Measurements from ENCODE around the gene PER2. TPM values are rescaled to one million over a fixed set of nuclear protein-coding genes. Genes with fewer than 3 reads are reported as not detected.

Gene PER2
- total and polyA plus RNA-seq, 9 of the 15 experiments (the other 6 are each of a cell fraction or from before 2014, with no cell fraction given) = 1.1 to 10.3 (median 2.9) TPM

GRCh38 chr2:238231251-238231793 lies 57.1 kb downstream of the PER2 start (continued):
- TF ChIP-seq KLF13 (tag; IDR thresholded peaks at IDR 0.05; ENCODE audit: borderline replicate concordance, low read depth) (no peak), CGGBP1 (CRISPR knock-in tag; IDR thresholded peaks at IDR 0.05) (no peak), MYBL2 (IDR thresholded peaks at IDR 0.05; ENCODE audit: low read depth) (no peak), MYBL2 (CRISPR knock-in tag; IDR thresholded peaks at IDR 0.05; ENCODE audit: borderline replicate concordance) (no peak), KLF1 (tag; IDR thresholded peaks at IDR 0.05) (no peak), EP400 (IDR thresholded peaks at IDR 0.05) (peak; percentile 67; the same call in 1 of the 2 replicates), ZNF696 (CRISPR knock-in tag; conservative IDR thresholded peaks at IDR 0.05) (no peak), ZNF282 (CRISPR knock-in tag; IDR thresholded peaks at IDR 0.05) (no peak), POLR3A (IDR thresholded peaks at IDR 0.05; ENCODE audit: borderline replicate concordance, extremely low read depth, insufficient read depth, insufficient read length) (no peak), ASH1L (IDR thresholded peaks at IDR 0.05; ENCODE audit: borderline replicate concordance, low read depth, partially characterized antibody) (no peak), FOSL1 (tag; conservative IDR thresholded peaks at IDR 0.05) (no peak), ZNF668 (CRISPR knock-in tag; IDR thresholded peaks at IDR 0.05) (no peak), KAT7 (CRISPR knock-in tag; IDR thresholded peaks at IDR 0.05; ENCODE audit: borderline replicate concordance) (peak; percentile 82; the same call in 1 of the 2 replicates), PHF8 (IDR thresholded peaks at IDR 0.05; ENCODE audit: borderline replicate concordance, low read length) (peak; percentile 58; the same call in 1 of the 2 replicates), HNRNPL (IDR thresholded peaks at IDR 0.05; ENCODE audit: low read depth, low read length) (no peak), CUX1 (CRISPR knock-in tag; IDR thresholded peaks at IDR 0.05) (no peak), NCOA6 (IDR thresholded peaks at IDR 0.05) (peak; percentile 36; the same call in 1 of the 2 replicates), LCOR (CRISPR knock-in tag; IDR thresholded peaks at IDR 0.05) (peak; percentile 67)
- TF ChIP-seq, protein P1, sequence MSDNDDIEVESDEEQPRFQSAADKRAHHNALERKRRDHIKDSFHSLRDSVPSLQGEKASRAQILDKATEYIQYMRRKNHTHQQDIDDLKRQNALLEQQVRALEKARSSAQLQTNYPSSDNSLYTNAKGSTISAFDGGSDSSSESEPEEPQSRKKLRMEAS (CRISPR knock-in tag; IDR thresholded peaks at IDR 0.05) = peak; percentile 93
- TF ChIP-seq, protein P2, sequence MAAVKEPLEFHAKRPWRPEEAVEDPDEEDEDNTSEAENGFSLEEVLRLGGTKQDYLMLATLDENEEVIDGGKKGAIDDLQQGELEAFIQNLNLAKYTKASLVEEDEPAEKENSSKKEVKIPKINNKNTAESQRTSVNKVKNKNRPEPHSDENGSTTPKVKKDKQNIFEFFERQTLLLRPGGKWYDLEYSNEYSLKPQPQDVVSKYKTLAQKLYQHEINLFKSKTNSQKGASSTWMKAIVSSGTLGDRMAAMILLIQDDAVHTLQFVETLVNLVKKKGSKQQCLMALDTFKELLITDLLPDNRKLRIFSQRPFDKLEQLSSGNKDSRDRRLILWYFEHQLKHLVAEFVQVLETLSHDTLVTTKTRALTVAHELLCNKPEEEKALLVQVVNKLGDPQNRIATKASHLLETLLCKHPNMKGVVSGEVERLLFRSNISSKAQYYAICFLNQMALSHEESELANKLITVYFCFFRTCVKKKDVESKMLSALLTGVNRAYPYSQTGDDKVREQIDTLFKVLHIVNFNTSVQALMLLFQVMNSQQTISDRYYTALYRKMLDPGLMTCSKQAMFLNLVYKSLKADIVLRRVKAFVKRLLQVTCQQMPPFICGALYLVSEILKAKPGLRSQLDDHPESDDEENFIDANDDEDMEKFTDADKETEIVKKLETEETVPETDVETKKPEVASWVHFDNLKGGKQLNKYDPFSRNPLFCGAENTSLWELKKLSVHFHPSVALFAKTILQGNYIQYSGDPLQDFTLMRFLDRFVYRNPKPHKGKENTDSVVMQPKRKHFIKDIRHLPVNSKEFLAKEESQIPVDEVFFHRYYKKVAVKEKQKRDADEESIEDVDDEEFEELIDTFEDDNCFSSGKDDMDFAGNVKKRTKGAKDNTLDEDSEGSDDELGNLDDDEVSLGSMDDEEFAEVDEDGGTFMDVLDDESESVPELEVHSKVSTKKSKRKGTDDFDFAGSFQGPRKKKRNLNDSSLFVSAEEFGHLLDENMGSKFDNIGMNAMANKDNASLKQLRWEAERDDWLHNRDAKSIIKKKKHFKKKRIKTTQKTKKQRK (IDR thresholded peaks at IDR 0.05; ENCODE audit: borderline replicate concordance, low read depth, low read length) = no peak

Measured in K562 (cell line).